ENCODE data around the gene TAB2.
"Not testable (repeated sequence)": the region's sequence is repeated elsewhere in the genome, so short reads cannot be mapped to it uniquely, and the experiment has no call there.

The TAB2 gene

DNA sequence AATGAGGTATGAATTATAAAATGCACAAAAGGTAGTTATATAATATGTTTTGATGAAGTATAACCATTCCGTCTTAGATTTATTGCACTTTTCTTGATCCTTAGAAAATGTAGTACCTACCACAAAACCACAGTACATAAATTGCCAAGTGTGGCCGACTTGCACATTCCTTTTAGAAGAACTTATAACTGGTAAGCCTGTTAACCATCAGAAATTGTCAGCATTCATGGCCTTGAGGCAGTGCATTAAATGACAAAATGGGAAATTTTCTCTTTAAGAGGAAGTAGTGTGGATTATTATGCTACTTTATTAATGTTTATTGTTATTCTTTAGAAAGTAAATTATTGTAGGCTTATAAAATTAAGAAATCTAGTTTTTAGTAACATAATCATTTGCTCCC is 29.6 kb downstream of the TAB2 start:
- TF ChIP-seq, protein P1, sequence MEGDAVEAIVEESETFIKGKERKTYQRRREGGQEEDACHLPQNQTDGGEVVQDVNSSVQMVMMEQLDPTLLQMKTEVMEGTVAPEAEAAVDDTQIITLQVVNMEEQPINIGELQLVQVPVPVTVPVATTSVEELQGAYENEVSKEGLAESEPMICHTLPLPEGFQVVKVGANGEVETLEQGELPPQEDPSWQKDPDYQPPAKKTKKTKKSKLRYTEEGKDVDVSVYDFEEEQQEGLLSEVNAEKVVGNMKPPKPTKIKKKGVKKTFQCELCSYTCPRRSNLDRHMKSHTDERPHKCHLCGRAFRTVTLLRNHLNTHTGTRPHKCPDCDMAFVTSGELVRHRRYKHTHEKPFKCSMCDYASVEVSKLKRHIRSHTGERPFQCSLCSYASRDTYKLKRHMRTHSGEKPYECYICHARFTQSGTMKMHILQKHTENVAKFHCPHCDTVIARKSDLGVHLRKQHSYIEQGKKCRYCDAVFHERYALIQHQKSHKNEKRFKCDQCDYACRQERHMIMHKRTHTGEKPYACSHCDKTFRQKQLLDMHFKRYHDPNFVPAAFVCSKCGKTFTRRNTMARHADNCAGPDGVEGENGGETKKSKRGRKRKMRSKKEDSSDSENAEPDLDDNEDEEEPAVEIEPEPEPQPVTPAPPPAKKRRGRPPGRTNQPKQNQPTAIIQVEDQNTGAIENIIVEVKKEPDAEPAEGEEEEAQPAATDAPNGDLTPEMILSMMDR (IDR thresholded peaks at IDR 0.05; ENCODE audit: insufficient read depth, low read depth, low read length, missing control alignments) = no peak
- DNase-seq (ENCODE audit: low read depth) = no peak
- no peak overlapping the region for H3K4me3 ChIP-seq (ENCODE audit: low read length)

- DNase-seq (ENCODE audit: low read depth) = not testable (repeated sequence)
Observed at GRCh38 chr6:149349279-149349678, 31.8 kb downstream of the TAB2 start.

DNA sequence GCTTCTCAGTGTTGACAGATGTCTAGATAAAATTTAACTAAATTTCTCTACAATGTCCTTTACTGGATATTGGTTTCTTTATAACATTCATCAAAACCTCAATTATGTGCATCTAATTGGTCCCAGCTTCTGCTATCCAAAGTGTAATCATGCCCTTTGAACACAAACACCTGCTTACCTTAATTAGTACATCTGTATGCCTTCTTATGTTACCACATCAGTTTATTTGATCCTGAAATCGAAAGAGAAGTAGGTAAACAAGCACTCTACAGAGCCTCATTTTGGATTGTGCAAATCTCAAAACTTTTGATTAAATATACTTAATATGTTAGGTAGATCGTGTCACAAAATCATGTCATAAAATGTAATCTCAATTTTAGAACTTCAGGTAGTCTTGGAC is 36.5 kb downstream of the TAB2 start:
- no peak for DNase-seq (ENCODE audit: low read depth)
- H3K4me3 ChIP-seq (ENCODE audit: low read length) = no peak overlapping the region
- TF ChIP-seq, protein P1 (IDR thresholded peaks at IDR 0.05; ENCODE audit: insufficient read depth, low read depth, low read length, missing control alignments) = no peak

More at GRCh38 chr6:149349279-149349678, 31.8 kb downstream of the TAB2 start:
- H3K4me3 ChIP-seq (ENCODE audit: low read length) = not testable (repeated sequence)

DNA sequence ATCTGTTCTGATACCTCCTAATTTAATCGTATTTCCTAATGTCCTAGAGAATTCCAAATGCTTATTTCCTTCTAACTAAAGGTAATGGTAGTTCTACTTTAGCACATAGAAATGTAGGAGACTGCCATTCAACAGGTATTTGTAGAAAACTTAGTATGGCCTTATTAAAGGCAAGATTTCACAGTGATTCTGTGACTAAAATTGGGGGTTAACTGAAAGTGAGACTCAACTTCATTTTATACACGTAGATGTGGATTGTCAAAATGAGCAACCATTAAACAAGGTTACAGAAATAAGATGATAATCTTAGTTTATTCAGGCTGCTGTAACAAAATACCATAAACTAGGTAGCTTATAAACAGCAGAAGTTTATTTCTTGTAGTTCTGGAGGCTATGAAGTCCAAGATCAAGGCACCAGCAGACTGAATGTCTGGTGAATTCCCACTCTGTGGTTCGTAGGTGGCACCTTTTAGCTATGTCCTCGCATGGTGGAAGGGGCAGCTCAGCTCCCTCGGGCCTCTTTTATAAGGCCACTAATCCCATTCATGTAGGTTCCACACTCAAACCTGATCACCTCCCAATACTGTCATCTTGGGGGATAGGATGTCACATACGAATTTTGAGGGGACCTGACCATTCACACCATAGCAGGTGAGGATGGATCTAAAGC is 38.7 kb downstream of the TAB2 start:
- no peak overlapping the region for H3K4me3 ChIP-seq (ENCODE audit: low read length)
- TF ChIP-seq, protein P1 (IDR thresholded peaks at IDR 0.05; ENCODE audit: insufficient read depth, low read depth, low read length, missing control alignments) = no peak
- no peak for DNase-seq (ENCODE audit: low read depth)

DNA sequence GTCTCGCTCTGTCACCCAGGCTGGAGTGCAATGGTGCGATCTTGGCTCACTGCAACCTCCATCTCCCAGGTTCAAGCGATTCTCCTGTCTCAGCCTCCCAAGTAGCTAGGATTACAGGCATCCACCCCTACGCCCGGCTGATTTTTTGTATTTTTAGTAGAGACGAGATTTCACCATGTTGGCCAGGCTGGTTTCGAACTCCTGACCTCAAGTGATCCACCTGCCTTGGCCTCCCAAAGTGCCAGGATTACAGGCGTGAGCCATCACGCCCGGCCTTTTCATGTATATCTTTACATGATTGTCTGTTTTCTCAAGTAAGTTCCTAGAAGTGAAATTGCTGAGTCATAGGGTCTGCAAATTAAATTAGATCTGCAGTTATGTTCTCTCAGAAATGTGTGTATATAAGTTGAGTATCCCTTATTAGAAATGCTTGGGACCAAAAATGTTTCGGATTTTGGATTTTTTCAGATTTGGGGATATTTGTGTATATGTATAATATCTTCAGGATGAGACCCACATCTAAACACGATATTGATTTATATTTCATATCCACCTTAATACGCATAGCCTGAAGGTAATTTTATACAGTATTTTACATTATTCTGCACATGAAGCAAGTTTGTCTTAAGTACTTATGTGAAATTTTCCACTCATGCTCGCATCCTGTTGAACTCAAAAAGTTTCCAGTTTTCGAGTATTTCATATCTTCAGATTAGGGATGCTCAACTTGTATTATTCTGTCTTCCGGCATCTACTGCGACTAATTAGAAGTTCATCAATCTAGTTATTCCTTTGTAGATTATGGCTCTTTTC is 40.4 kb downstream of the TAB2 start:
- TF ChIP-seq, protein P1 (IDR thresholded peaks at IDR 0.05; ENCODE audit: insufficient read depth, low read depth, low read length, missing control alignments) = no peak
- no peak overlapping the region for H3K4me3 ChIP-seq (ENCODE audit: low read length)

GRCh38 chr6:149359440-149359839 is 41.9 kb downstream of the TAB2 start:
- H3K4me3 ChIP-seq (ENCODE audit: low read length) = no peak overlapping the region
- TF ChIP-seq, protein P1 (IDR thresholded peaks at IDR 0.05; ENCODE audit: insufficient read depth, low read depth, low read length, missing control alignments) = no peak
- DNase-seq (ENCODE audit: low read depth) = no peak

More for the DNA sequence above, 40.4 kb downstream of the TAB2 start:
- DNase-seq (ENCODE audit: low read depth) = no peak

GRCh38 chr6:149360536-149360935 is 43.0 kb downstream of the TAB2 start:
- H3K4me3 ChIP-seq (ENCODE audit: low read length) = no peak overlapping the region
- TF ChIP-seq, protein P1 (IDR thresholded peaks at IDR 0.05; ENCODE audit: insufficient read depth, low read depth, low read length, missing control alignments) = no peak
- no peak for DNase-seq (ENCODE audit: low read depth)

All from epithelial cell of esophagus (primary cell).